NCI-H526 (cell line): ENCODE measurements around the gene DIS3L2.
A peak's percentile ranks its signal among the peaks of the same experiment; 100 is the strongest.

Source experiments
- DNase-seq, 2 experiments: peaks; one replicate each; lab custom pipeline; 2025; lab: John Stamatoyannopoulos, UW

The DIS3L2 gene, protein sequence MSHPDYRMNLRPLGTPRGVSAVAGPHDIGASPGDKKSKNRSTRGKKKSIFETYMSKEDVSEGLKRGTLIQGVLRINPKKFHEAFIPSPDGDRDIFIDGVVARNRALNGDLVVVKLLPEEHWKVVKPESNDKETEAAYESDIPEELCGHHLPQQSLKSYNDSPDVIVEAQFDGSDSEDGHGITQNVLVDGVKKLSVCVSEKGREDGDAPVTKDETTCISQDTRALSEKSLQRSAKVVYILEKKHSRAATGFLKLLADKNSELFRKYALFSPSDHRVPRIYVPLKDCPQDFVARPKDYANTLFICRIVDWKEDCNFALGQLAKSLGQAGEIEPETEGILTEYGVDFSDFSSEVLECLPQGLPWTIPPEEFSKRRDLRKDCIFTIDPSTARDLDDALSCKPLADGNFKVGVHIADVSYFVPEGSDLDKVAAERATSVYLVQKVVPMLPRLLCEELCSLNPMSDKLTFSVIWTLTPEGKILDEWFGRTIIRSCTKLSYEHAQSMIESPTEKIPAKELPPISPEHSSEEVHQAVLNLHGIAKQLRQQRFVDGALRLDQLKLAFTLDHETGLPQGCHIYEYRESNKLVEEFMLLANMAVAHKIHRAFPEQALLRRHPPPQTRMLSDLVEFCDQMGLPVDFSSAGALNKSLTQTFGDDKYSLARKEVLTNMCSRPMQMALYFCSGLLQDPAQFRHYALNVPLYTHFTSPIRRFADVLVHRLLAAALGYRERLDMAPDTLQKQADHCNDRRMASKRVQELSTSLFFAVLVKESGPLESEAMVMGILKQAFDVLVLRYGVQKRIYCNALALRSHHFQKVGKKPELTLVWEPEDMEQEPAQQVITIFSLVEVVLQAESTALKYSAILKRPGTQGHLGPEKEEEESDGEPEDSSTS

DNA sequence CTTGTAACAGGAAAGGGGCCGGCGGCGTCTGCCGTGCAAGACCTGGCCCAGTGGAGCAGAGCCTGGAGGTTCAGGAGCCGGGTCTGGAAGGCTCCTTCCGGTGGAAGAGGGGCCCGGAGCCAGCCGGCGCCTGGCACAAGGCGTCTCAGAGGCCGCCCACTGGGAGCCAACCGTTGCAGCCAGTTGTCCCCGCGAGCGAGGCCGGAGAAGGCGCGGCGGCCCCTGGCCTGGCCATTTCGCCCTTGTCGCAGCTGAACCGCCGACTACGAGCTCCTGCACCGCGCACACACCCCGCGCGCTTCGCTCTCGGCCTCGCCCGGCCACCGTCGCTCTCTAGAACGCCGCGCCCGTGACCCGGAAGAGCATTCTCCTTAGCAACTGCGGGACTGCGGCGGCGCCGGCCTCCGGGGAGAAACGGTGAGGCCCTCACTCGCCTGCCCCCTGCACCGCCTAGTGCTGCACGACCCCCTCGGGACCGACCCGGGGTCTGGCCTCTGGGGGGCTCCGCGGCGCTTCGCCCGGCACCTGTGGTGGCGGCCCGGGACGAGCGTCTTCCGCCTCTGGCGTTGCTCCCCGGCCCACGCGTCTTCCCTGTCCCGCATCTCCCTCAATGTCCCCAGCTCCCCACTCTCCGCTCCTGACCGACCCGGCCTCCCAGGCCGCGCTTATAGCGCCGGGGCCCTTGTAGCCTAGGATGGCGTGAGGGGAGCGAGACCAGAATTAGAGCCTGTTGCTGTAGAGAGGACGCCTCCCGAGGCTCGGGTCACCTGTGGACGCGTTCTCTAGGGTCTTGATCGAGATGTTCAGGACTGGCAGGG, at the start of gene DIS3L2:
Gene DIS3L2, plus strand, starts transcription at position 365 of the 818 bp plus-strand sequence. CDS start 53,215 bp downstream, outside the sequence.
- peak; percentile 49 to 87 for DNase-seq

DNA sequence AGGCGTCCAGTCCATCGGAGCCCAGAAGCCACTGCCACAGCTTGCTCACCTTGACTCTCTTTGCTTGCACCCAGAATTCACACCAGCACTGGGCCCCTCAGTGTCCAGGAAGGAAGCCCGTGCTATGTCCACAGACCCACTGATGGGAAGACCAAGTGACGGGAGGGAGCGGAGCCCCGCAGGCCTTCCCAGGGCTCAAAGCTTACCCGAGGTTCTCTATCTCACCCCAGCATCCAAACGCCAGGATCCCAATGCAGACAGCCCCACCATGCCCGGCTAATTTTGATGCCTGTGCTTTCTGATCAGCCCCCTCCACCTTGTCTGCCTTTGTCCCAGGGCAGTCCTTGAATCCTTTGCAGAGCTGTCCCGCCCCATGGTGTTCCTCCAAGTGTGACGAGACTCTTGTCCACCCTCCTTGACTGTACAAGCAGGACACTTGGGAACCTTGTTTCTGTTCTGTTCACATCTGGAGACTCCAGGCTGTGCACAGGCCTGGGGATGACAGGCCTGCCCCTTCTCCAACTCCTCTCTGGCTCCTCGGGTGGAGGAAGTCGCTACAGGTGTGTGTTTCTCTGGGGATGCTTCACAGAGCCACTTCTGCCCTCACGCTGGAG, 47.3 kb upstream of the DIS3L2 start:
- no peak for DNase-seq

DNA sequence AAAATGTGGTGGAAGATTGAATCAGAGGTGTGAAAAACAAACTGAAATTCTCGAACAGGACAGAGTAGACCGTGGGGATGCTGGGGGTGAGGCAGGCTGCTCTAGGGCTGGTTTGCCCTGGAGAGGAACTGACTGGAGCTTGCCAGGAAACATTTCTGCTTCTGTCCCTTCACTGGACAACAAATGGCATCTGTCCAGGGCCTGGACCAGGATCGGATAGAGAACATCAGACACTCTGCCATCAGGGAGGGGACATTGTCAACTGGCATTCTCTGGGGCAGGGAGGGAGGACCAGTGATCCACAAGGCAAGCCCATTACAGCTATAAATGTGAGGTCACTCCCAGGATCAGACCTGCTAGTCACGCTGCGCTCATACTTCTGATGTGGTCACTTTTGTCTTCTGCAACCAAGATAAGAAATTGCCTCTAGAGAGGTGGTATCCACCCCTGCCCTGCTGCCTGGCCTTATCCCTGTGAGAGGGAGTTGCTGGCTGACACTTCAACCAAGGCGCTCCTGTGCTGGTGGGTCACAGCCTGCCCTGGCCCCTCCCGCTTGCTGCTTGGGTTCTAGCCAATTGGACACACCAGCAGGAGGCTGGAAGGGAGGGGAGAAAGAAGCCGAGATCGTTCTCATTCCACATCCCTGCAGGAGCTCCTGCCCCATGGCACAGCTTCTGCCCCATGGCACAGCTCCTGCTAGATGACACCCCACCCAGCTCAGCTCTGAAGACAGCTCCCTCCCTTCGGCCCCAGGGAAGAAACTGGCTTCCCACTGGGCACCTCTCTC, 44.0 kb upstream of the DIS3L2 start:
- no peak for DNase-seq

DNA sequence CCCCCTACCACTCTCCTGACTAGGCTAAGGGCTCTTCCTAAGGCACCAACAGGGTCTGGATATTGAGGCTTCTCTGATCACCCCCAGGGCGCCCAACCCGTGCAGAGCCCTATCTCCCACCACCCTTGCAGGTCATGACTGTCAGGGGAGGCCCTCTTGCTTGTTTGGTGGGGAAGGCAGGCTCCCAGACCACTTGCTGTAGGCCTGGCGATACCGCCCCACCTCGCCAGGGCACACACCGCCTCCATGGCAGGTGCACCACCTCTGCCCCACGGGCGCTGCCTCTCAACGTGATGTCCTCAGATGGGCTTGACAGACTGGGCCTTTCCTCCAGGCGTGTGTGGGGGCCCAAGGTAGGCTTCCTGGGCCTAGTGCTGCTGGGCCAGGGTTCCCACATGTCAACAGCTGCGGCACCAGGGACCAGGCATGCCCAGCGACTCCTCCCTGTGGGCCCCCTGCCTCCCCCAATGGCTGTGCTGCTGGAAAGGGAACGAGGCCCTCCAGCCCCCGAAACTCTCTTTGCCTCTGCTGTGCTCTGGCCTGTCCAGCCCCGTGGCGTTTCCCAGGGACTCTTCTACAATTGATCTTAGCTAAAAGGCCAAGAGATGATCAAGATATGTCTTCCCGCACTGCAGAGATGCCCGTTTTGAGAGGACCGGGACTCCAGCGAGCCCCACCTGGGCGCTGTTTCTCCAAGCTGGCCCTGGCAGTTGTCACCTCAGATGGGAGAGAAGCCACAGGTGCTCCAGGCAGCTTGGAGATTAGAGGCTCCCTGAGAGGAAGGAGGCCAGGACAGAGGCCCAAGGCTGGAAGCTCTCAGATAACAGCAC, 42.8 kb upstream of the DIS3L2 start:
- DNase-seq, result no peak

DNA sequence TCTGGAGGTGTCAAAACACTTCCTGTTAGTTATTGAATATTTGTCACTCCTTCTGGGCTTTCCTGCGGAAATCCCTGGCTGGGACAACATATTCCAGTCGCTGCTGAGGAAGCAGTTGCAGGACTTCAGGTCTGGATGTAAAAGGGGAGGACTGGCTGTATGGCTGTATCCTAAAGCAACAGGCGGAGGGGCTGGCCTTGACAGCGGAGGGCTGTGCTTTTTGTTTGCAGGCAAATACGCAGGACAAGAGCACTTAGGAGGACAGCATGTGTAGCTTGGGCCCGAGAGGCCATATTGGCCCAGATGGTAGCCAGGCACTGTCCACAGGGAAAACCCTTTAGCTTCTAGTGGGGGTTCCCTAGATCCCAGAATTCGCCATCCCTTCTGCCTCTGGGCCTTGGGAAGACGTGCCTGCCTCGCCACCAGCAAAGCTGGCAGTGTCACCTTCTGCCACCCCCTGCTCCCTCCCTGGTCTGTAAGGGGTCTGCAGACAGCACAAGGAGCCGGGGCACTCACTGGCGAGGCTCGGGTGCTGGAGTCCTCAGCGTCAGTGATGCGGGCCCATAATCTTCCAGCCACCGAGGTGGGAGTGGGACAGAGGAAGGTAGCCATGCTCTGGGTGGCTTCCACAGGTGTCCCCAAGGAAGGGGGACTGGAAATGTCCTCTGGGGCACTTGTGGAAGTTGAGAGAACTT, 42.0 kb upstream of the DIS3L2 start:
- DNase-seq, result no peak

DNA sequence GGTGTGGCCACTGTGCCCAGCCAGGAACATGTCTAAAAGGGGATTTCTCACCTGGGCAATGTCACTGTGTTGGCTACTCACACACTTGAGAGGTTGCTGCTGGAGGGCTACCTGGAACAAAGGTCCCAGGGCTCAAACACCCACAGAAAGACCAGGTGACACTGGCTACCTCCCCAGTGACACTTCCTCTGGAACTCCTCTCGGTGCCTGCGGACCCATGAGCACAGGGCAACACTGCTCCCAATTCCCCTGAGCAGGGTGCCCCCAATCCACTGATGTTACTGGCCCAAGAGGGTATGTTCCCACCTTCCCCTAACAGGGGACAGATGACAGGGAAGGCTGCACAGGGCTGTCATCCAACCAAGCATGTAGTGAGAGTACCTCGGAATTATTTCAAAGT, 41.1 kb upstream of the DIS3L2 start:
- DNase-seq, result no peak

DNA sequence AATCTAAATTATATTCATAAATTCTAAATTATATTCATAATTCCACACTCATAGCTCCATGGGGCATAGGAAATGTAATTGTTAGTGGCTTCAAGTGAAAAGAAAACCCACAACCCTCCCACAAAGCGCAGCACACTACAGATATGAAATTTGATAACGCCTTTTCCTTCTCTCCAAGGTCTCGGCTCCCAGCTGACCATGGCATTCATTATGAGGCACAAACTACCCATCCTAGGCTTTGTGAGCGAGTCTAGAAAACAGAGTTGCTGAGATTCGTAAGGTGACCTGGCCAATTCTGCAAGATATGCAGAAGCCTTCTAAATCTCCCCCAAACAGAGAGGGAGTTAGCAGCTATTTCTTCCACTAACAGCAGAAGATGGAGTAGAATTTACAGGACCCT, 40.7 kb upstream of the DIS3L2 start:
- no peak for DNase-seq

DNA sequence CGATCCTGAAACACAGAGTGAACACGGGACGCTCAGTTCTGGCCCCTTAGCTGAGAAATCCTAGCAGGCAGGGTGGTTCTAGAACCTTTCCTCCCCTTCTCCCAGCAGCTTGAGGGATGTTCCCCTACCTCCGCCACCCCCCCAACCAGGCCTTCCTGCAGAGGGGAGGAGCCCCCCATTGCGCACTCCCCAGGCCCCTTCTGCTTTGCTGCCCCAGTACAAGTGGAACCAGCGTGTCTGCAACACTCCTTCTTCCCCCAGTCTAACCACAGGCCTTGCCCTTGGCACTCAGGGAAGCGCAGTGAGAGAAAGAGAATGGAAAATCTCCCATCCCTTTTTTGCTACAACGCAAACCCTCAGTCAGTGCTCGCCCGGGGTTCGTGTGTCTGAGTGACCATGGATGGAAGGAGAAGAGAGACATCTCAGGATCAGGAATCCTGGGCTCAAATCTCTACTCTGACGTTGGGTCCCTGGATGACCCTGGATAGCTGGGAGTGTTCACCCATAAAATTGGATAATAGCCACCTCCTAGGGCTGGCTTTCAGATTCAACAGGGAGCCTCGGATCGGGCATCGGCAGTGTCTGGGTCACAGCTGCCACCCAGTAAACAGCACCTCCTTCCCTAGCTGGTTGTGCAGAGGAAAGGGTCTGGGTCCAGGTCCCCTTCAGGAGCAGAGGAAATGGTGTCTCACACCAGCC, 39.1 kb upstream of the DIS3L2 start:
- DNase-seq, result no peak

DNA sequence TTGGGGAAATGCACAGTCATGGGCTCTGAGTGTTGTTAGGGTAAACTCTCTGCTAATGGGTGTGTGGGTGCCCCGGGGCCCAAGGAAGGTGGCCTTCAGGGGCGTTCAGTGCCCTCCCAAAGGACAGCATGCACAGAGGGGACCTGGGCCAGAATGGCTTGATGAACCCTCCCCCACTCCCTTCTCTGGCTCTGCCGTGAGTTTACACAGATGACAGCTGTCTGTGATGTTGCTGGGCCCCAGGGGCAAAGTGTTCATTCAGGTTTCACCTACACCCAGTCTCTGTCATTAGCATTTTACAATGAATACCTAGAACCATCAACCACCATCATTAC, 38.5 kb upstream of the DIS3L2 start:
- DNase-seq, result no peak

DNA sequence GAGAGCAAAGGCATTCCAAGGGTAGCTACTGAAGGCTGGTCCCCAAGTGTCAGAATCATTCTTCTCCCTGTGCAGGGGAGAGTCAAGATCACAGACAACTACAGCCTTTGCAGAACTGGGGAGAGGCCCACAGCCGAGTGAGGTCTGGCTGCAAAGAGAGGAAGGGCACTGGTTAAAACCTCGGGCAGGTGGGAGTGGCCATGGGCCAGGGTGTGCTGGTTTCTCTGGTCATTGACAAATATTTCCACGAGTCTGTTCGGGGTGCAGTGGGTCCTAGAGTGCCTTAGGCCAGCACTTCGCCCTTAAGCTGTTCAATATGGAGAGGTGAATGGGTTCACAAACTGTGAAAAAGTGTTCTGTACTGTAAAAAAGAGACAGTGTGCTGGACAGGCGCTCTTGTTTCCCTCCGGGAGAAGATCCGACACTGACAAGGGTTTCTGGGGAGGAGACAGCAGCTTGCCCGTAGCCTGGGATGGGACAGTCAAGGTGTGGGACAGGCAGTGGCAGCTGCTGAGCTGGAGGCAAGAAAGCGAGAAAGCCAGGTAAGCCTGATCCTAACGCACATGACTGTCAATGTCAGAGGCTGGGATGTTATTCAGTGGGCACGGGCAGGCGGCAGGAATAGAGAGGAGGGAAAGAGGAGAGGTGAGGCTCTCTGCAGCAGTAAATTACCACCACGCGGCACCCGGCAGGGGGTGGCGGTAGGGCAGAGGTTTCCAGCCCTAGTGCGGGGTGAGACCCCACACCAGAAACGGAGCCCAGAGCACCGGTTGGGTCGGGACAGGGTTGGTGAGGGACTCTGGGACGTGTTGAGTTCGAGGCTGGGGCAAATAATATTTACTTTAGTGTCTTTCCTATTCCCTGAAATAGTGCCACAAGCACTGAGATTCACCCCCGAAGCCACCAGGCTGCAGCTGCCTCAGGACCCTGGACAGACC, 37.3 kb upstream of the DIS3L2 start:
- DNase-seq, result no peak

DNA sequence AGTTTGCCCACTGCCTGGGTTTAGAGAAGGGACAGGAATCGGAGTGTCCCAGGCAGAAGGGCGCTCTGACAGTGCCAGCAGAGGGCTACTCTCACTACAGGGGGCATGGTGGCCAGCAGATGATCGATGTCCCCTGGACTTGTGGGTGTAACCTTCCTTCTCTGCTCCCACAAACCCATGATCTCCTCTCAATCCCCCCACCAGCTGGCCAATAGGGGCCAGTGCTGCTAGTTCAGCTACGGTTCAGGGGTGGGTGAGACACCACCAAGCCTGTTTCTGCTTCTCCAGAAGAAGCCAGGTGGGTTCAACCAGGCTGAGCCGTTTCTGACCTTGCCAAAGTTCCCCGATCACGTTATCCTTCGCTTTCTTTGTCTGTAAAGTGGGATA, 36.6 kb upstream of the DIS3L2 start:
- DNase-seq, result no peak

DNA sequence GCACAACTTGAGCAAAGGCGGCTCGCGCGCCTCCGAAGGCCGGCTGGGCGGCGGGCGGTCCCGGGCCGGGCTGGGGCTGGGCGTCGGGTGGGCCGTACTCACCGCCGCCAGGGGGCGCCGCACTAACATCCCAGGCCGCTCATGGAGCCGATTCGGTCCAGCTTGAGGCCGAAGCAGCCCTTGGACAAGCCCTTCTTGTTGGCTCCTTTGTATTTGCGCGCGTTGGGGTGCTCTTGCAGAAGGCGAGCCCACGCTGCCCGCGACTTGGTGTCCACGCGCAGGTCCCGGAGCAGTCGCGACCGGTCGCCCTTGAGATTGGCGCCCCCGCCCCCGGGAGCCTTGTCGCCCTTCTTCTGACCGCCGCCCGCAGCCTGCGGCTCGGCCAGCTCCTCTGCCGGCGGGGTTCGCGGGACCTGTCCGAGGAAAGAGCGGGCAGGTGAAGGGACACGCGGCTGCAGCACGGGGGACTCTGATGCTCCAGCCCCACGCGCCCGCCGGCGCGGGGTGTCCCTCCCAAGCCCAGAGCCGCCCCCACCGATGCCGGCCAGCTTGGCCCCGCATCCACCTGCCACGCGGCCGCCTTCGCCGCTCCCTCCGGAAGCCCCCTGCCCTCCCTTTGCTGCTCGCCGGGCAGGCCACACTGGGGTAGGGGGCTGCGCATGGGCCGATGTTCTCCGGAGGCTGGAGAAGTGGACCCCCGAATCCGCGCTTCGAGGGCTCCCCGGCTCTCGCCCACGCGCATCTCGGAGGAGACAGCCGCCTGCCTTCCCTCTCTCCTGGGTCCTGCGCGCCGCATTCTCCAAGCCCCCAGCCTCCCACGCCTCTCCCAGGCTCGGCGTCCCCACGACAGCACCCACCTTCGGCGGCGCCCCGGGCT, 36.0 kb upstream of the DIS3L2 start:
- peak in 1 of 2 experiments; percentile 87 for DNase-seq

DNA sequence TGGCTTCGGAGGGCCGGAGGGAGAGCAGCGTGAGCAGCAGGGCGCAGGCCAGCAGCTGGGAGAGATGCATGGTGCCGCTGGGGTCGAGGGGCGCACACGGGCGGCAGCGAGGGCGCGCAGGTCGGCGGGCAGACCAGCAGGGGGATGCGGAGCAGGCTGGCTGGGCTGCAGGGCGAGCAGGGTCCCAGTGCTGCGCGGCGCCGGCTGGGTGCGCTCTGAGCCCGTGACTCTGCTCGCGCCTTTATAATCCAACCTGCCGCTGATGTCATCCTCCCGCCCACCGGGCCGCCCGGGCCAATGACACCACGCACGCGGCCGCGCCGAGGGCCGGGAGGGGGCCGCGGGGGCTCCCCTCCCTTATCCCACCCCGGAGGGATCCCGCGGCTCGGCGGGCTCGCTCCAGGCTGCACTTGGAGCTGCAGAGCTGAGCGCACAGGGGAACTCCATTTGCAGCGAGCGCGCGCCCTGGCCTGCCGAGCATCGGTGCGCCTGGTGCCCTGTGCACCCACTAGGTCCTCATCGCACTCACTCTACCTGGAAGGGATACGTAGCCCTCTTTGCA, 35.3 kb upstream of the DIS3L2 start, which contains the start of gene NPPC:
Gene NPPC, minus strand, starts transcription at position 217 of the 562 bp plus-strand sequence. Its CDS starts 147 bp downstream, at position 70.
- peak; percentile 48 to 86 for DNase-seq

DNA sequence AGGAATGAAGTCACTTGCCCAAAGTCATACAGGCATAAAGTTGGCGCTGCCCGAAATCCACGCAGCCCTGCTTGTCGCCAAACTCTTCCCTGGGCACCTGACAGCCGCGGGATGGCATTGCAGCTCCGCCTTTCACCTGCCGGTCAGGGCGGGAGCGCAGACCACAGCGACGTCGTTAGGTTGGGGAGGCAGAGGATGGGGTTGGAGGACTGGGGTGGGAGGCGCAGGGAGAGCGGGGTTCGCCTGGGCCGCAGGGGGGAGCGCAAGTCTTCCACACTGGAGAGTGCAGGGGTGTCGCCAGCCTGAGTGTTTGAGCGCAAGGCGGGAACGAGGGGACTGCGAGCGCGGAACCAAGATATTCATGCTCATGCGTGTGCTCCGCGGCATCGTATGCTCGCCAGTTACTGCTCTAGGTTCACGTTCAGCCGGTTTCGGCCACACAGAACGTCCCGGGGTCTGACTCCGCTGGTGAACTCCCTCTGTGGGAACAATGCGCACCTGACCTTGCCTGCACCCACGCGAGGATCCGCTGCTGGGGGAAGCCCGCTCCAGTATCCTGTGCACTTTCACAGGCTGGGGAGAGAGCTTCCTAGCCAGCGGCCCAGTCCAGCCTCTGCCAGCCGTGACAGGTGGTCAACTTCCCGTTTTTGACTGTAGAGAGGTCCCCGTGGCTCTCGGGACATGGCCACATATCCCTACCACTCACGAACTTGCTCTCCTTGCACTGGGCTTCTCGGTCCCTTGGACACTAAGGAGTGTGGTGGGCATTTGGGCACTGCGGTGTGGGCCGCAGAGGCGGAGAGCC, 34.5 kb upstream of the DIS3L2 start:
- DNase-seq, result peak; percentile 30 to 71

DNA sequence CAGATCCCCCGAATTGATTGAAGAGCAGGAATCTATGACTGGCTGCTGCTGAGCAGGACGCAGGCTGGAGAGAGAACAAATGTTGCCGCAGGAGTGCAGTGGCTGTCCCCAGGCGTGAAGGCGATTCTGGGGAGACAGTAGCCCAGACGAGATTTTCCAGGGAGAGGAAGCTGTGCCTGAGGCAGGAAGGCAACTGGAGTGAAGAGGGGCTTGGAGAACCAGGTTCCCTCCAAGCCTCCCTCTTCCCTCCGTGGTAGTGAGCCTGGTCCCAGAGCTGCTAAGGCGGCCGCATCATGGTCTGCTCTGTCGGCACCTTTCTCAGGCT, 34.0 kb upstream of the DIS3L2 start:
- DNase-seq, result no peak

DNA sequence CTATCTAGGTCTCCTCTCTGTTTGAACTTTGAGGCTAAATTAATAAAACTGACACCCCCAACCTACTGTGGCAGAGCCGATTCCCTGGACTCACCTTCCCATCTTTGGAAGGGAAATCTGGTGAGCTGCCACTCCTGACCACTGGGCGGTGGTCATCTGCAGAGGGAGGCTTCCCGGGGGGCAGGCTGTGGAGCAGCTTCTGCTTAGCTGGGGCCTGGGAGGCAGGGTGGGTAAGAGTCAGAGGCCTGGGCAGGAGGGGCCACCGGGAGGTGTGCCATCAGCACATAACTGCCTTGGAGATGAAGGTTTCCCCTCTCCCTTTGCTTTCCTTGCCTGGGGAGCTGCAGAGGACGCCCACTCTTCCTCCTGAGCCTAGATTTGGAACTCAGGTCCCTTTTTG, 33.0 kb upstream of the DIS3L2 start:
- DNase-seq, result no peak
